ENCODE results near the gene HDAC1.
"Not testable (repeated sequence)": the region's sequence is repeated elsewhere in the genome, so short reads cannot be mapped to it uniquely, and the experiment has no call there.

HDAC1 gene

DNA sequence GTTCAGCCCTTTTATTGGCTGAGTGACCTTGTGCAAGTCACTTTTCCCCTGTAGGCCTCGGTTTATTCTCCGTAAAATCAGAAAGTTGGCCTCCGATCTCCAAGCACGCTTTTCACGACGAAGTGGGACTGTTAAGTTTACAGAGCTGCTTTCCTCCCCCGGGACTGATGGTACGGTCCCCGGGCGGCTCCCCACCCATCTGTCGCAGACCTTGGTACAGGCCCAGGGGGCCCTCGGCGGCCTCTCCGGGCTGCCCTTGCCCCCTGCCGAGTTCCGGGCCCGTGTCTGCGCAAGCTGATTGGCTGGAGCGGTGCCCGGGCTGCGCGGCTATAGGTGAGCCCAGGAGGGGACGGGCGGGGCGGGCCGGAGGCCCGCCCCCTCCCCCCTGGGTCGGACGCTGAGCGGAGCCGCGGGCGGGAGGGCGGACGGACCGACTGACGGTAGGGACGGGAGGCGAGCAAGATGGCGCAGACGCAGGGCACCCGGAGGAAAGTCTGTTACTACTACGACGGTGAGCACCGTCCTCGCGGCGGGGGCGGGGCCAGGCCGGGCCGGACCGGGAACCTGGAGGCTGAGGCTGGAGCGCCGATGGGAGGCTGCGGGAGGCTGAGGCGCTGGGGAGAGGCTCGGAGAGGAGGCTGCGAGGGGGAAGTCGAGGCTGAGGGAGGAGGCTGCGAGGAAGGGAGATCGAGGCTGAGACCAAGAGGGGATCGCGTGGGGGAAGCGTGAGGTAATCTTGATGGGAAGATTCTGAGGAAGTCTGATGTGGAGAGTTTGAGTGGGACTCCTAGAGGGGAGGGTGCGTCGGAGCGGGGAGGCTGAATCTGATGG is at the start of gene HDAC1:
Gene HDAC1, plus strand, starts transcription at position 376 of the 831 bp plus-strand sequence. Its CDS starts 87 bp downstream, at position 463.
- DNase-seq = peak; percentile 99

- DNase-seq = no peak
These were observed 49.5 kb upstream of the HDAC1 start for GRCh38 chr1:32242341-32242851.

GRCh38 chr1:32246888-32247273 is 45.0 kb upstream of the HDAC1 start, which contains the start of gene FAM167B:
Gene FAM167B (plus strand): TSS chr1:32247222. CDS start chr1:32247422, 200 bp downstream.
- no peak for DNase-seq

DNA sequence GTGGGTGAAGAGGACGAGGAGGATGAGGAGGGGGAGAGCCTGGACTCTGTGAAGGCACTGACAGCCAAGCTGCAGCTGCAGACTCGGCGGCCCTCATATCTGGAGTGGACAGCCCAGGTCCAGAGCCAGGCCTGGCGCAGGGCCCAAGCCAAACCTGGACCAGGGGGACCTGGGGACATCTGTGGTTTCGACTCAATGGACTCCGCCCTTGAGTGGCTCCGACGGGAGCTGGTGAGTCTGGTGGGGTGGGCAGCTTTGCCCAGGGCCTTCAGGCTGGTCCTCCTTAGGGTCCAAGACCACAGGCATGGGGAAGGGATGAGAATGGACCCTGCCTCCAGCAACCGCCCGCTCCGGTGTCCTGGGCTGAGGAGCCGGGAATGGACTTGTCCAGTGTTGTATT is 44.4 kb upstream of the HDAC1 start:
- DNase-seq = no peak

GRCh38 chr1:32247983-32248889 is 43.6 kb upstream of the HDAC1 start:
- DNase-seq = peak; percentile 97

DNA sequence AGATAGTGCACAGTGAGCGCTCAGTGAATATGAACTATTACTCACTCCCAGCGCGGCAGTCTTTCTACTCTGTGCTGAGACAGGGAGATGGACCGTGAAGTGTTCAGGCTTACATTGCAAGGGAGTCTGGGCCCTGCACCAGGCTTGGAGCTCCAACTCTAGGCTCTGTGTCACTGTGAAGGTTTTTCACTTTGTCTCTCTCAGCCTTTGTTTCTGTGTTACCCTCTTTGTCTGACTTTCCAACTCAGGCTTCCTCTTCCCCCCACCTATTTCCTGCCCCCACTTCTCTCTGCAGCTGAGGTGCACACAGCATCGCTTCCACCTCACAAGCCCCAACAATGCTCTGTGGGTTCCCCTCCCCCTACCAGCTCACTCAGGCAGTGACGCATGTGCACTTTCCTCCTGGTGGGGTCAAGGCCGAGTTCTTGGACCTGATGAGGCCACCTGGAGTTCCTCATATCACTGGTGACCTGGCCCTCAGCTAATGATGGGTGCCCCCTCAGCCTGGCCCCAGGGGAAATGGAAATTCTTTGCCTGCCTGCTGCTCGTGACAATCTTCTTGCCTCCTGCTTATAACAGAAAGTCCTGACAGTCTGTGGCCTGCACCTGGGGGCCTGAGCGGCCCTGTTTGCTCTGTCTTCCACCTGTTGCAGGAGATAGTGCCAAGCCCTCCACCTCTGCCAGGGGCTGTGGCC is 41.9 kb upstream of the HDAC1 start:
- no peak for DNase-seq

GRCh38 chr1:32250893-32251716 is 40.8 kb upstream of the HDAC1 start, which contains the start of gene LCK:
Gene LCK (plus strand): TSS chr1:32251265. CDS start chr1:32274330, 23,065 bp downstream.
- DNase-seq = no peak

DNA sequence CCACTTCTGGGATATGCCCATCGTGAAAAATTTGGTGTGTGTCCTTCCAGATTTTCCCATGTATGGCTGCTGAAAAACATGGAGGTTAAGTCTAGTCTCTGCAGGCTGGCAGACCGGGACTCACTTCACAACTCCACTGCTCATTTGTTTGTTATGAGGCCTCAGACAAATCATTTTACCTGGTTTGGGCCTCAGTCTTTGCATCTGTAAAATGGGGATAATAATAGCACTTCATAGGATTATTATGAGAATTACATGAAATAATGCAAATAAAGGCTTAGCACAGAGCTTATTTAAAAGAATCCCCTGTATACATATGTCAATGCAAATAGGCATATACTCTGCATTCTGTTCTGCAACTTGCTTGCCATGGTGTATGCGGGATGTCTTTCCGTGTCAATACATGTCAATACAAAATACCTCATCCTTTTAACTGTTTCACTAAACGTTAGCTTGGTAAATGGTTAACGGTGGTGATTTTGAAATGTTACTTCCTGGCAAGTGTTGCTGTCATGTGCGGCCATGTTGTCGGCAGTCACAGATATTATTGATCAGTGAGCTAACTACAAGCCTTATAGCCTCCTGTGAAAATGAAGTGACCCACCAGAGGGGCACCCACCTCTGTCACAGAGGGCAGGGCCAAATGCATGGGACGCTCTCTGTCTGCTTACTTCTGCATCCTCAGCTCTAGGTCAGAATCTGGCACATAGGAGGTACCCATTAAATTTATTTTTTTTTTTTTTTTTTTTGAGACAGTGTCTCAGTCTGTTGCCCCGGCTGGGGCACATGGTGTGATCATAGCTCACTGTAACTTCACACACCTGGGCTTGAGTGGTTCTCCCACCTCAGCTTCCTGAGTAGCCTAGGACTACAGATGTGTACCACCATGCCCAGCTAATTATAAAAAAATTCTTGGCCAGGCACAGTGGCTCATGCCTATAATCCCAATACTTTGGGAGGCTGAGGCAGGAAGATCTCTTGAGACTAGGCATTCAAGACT is 36.5 kb upstream of the HDAC1 start:
- no peak for DNase-seq

- no peak for DNase-seq
These were observed 35.2 kb upstream of the HDAC1 start for GRCh38 chr1:32256473-32257226.

GRCh38 chr1:32257227-32257508 is 34.7 kb upstream of the HDAC1 start:
- no peak for DNase-seq

GRCh38 chr1:32263236-32263593 is 28.7 kb upstream of the HDAC1 start:
- DNase-seq = not testable (repeated sequence)

DNA sequence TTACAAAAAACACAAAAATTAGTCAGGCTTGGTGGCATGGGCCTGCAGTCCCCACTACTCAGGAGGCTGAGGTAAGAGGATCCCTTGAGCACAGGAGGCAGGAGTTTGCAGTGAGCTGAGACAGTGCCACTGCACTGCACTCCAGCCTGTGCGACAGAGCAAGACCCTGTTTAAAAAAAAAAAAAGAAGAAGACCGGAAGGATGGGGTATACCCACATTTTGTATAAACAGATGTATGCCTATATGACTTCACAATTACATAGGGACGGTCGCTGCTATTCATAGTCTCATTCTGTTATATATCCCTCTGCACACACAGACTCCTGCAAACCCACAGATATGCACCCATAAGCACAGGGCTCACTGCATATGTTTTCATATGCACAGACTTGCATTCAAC is 28.1 kb upstream of the HDAC1 start:
- DNase-seq = no peak

GRCh38 chr1:32265846-32266245 is 26.0 kb upstream of the HDAC1 start:
- no peak for DNase-seq

DNA sequence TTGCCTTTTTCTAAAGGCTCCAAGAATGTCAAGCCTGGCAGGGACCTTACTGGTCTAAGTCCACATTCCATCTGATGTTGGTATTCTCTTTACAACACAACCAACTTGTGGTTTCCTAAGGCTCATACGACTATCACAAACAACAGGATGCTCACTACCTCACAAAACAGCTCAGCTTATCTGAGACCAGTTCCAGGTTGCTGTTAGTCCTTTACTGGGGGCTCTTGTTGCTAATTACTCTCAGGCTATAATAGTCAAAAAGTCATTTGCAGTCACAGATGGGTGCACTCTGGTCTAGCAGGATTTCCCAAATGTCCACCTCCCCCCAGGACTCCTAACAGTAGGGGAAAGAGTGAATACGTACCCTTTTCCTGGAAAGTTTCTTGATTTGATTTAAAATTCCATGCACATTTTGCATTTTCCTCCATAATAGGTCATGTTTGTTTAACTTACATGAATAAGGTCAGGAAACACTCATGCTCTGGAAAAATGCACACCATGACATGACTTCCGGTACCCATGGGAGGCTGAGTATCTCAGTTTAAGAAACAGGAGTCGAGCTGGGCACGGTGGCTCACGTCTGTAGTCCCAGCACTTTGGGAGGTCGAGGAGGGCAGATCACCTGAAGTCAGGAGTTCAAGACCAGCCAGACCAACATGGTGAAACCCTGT is 24.8 kb upstream of the HDAC1 start:
- no peak for DNase-seq

DNA sequence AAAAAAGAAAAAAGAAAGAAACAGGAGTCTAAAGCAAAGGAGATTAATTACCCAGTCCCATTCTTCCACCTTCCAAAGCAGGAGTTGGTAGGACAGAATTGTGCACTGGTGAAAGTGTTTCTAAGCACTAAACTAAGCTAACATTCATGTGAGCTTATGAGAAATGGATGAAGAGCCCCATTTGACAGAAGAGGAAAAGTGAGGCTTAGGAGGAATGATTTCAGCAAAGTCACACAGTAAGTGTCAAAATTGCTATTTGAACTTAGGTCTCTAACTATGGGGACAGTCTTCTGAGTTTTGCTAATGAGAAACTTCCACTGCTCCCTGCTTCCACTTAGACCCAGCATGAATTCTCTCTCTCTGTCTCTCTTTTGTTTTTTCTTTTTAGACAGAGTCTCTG is 22.1 kb upstream of the HDAC1 start:
- DNase-seq = no peak

DNA sequence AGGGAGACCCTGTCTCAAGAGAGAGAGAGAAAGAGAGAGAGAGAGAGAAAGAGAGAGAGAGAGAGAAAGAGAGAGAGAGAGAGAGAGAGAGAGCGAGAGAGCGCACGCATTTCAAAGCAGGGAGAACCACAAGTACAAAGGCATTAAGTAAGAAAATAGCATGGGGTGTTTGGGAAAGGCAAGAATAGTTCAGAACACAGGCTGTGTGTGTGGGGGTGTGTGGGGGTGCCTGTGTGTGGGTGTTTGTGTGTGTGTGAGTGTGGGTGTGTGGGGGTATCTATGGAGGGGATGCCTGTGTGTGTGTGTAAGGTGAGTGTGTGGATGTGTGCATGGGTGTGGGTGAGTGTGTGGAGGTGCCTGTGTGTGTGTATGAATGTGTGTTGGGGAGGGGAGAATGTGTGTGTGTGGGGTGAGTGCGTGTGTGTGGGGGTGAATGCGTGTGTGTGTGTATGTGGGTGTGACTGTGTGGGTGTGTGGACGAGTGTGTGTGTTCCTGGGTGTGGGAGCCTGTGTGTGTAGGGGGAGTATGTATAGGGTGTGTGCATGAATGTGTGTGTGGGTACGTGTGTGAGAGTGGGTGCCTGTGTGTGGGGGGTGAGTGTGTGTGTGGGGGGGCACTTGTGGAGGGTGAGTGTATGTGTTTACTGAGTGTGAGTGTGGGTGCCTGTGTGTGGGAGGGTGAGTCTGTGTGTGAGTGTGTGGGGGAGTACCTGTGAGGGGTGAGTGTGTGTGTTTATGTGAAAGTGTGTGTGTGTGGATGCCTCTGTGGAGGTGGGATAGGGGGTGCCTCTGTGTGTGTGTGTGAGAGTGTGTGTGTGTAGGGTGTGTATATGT is 19.1 kb upstream of the HDAC1 start:
- DNase-seq = no peak

GRCh38 chr1:32273391-32274208 is 18.3 kb upstream of the HDAC1 start:
- peak; percentile 50 for DNase-seq
